ENCODE data around the gene C3orf20. TPM values are rescaled to one million over a fixed set of nuclear protein-coding genes. Genes with fewer than 3 reads are reported as not detected.

The C3orf20 gene
- total RNA-seq, 1 donor = not detected

- DNase-seq (ENCODE audit: low read depth) = no peak
- TF ChIP-seq CTCF (IDR thresholded peaks at IDR 0.05; ENCODE audit: insufficient read depth, low read length) = no peak
- no peak overlapping the region for H3K4me3 ChIP-seq (ENCODE audit: low read depth, low read length)
Observed at GRCh38 chr3:14773281-14773680, 98.3 kb downstream of the C3orf20 start.

- H3K4me3 ChIP-seq (ENCODE audit: low read depth, low read length) = no peak overlapping the region
- TF ChIP-seq CTCF (IDR thresholded peaks at IDR 0.05; ENCODE audit: insufficient read depth, low read length) = no peak
- no peak for DNase-seq (ENCODE audit: low read depth)
Observed at GRCh38 chr3:14773691-14774128, 98.8 kb downstream of the C3orf20 start.

DNA sequence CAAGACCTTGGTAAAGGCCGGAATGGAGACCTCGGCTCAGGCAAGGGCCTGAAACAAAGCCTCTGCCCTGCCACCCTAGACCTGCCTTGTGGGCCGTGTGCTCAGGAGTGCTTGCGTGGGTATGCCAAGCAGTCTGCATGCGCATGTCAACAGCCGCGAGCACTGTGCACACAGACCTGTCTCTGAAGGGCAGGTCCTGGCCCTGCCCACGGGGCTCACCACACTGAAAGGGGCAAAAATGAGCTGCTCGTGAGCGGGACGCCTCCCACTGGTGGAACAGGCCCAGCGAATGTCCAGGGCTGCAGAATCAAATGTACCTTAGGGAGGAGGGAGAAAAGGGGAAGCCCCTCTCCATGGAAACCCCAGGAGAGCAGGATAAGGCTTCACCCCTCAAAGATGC is 99.5 kb downstream of the C3orf20 start:
- TF ChIP-seq CTCF (IDR thresholded peaks at IDR 0.05; ENCODE audit: insufficient read depth, low read length) = no peak
- no peak overlapping the region for H3K4me3 ChIP-seq (ENCODE audit: low read depth, low read length)
- no peak for DNase-seq (ENCODE audit: low read depth)

GRCh38 chr3:14775011-14775410 is 100.1 kb downstream of the C3orf20 start:
- H3K4me3 ChIP-seq (ENCODE audit: low read depth, low read length) = no peak overlapping the region
- DNase-seq (ENCODE audit: low read depth) = no peak
- TF ChIP-seq CTCF (IDR thresholded peaks at IDR 0.05; ENCODE audit: insufficient read depth, low read length) = no peak

- no peak overlapping the region for H3K4me3 ChIP-seq (ENCODE audit: low read depth, low read length)
- no peak for DNase-seq (ENCODE audit: low read depth)
- TF ChIP-seq CTCF (IDR thresholded peaks at IDR 0.05; ENCODE audit: insufficient read depth, low read length) = no peak
Observed at GRCh38 chr3:14775563-14775962, 100.6 kb downstream of the C3orf20 start.

DNA sequence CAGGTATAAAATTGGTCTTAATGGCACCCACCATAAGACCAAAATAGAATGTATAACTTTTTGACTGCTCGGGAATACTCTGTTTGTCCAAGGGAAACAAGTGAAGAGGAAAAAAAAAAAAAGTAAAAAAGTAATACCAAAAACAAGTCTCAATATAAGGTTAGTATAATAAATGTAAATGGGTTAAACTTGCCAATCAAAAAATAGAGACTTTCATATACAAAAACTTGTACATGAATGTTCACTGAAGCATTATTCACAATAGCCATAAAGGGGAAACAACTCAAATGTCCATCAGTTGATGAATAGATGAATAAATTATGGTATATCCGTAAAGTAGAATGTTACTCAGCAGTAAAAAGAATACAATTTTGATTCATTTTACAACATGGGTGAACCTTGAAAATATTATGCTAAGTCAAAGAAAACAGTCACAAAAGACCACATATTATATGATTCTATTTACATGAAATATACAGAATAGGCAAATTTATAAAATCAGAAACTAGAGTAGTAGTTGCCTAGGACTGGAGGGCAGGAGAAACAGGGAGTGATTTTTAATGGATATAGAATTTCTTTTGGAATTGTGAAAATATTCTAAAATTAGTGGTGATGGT is 104.2 kb downstream of the C3orf20 start:
- no peak for TF ChIP-seq CTCF (IDR thresholded peaks at IDR 0.05; ENCODE audit: insufficient read depth, low read length)
- no peak overlapping the region for H3K4me3 ChIP-seq (ENCODE audit: low read depth, low read length)
- no peak for DNase-seq (ENCODE audit: low read depth)

Data from fibroblast of the aortic adventitia (primary cell).